ENCODE measurements around the gene GLI1. TPM values are rescaled to one million over a fixed set of nuclear protein-coding genes. Genes with fewer than 3 reads are reported as not detected.
A peak's percentile ranks its signal among the peaks of the same experiment; 100 is the strongest.

Gene GLI1
- total RNA-seq, 1 donor from 2014 or later = 0.93 TPM

DNA sequence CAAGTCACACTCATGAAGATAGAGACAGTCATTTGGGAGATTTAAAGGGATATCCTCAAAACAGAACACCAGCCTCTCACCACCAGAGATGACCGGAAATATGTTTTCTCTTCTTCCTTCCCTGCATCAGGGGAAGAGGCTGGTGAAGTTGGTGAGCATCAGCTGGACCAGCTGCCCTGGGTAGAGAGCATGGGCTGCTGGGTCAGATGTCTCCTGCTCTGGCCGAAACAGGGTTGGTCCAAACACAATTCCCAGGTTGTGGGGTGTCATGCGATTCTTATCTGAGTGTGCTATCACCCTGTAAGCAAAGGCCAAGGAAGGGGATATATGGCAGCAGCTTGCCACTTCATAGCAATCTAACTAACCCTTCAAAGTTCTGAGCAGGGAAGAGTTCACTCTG is 12.8 kb downstream of the GLI1 start:
- H3K4me1 ChIP-seq = peaks cover 20% of the 10 kb centered on the region
- H3K27me3 ChIP-seq (ENCODE audit: low read depth) = peaks cover 100% of the 10 kb centered on the region
- no peak overlapping the region for H3K4me3 ChIP-seq
- H3K36me3 ChIP-seq = no peaks in the 10 kb centered on the region
- H3K27ac ChIP-seq (replicated peaks) = no peak overlapping the region
- intact Hi-C loops (cut with micrococcal nuclease) = no loop called here
- H3K9me3 ChIP-seq (replicated peaks) = no peaks in the 10 kb centered on the region
- TF ChIP-seq CTCF (IDR thresholded peaks at IDR 0.05; ENCODE audit: borderline replicate concordance) = no peak
- DNase-seq = no peak

GRCh38 chr12:57473392-57473791 is 13.8 kb downstream of the GLI1 start:
- Histone ChIP-seq H3K27me3 (ENCODE audit: low read depth) (peaks cover 100% of the 10 kb centered on the region), H3K36me3 (no peaks in the 10 kb centered on the region), H3K4me3 (no peak overlapping the region), H3K4me1 (peaks cover 20% of the 10 kb centered on the region), H3K27ac (replicated peaks) (no peak overlapping the region), H3K9me3 (replicated peaks) (no peaks in the 10 kb centered on the region)
- DNase-seq = no peak
- intact Hi-C loops (cut with micrococcal nuclease) = no loop called here
- TF ChIP-seq CTCF (IDR thresholded peaks at IDR 0.05; ENCODE audit: borderline replicate concordance) = no peak

DNA sequence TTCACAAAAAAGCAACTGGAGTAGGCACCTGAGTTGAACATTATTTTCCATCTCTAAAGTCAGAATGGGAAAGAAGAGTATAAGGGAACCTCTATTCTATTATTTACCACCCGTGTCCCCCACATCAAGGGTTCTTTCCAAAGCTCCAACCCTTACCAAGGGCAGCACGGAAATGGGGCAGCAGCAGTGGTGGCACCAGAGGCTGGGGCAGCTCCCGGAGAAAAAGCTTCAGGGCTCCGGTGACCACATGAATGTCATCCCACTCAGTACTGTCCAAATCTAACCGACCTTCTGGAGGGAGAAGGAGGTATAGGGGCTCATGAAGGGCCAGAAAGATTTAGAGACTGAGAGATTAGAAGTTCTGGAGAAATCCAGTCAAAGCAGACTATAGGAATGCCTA is 14.3 kb downstream of the GLI1 start:
- Histone ChIP-seq H3K27me3 (ENCODE audit: low read depth) (peaks cover 100% of the 10 kb centered on the region), H3K36me3 (no peaks in the 10 kb centered on the region)

DNA sequence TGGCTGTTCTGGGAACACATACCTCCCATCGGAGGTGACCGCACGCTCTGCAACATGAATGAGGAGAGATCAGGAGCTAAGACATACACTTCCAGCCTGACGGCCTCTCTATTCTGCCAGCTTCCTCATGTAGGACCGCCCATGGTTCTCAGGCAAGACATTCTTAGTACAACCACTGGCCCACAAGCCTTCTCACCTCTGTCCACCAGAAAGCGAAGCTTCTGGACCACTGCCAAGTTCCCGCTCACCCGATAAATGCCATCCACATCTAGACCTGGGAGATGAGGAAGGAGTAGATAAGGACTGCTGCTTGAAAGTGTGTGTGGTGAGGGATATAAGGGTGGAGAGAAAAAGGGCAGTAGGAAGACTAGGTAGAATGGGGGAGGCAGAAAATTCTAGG is 14.8 kb downstream of the GLI1 start:
- peaks cover 100% of the 10 kb centered on the region for H3K27me3 ChIP-seq (ENCODE audit: low read depth)
- intact Hi-C loops (cut with micrococcal nuclease) = no loop called here
- no peak for DNase-seq

More for the DNA sequence above, 14.3 kb downstream of the GLI1 start:
- TF ChIP-seq CTCF (IDR thresholded peaks at IDR 0.05; ENCODE audit: borderline replicate concordance) = no peak
- intact Hi-C loops (cut with micrococcal nuclease) = no loop called here
- H3K4me3 ChIP-seq = no peak overlapping the region
- no peak for DNase-seq
- peaks cover 20% of the 10 kb centered on the region for H3K4me1 ChIP-seq
- H3K9me3 ChIP-seq (replicated peaks) = no peaks in the 10 kb centered on the region
- H3K27ac ChIP-seq (replicated peaks) = no peak overlapping the region

GRCh38 chr12:57474862-57475261 is 15.3 kb downstream of the GLI1 start:
- Histone ChIP-seq H3K4me1 (peaks cover 20% of the 10 kb centered on the region), H3K36me3 (no peaks in the 10 kb centered on the region)

More for the DNA sequence above, 14.8 kb downstream of the GLI1 start:
- no peak overlapping the region for H3K27ac ChIP-seq (replicated peaks)
- no peak overlapping the region for H3K4me3 ChIP-seq
- H3K36me3 ChIP-seq = no peaks in the 10 kb centered on the region
- no peaks in the 10 kb centered on the region for H3K9me3 ChIP-seq (replicated peaks)
- peaks cover 20% of the 10 kb centered on the region for H3K4me1 ChIP-seq
- TF ChIP-seq CTCF (IDR thresholded peaks at IDR 0.05; ENCODE audit: borderline replicate concordance) = no peak

More at GRCh38 chr12:57474862-57475261, 15.3 kb downstream of the GLI1 start:
- no peaks in the 10 kb centered on the region for H3K9me3 ChIP-seq (replicated peaks)
- DNase-seq = no peak
- peak overlapping the region; percentile 64 for H3K4me3 ChIP-seq
- no peak overlapping the region for H3K27ac ChIP-seq (replicated peaks)
- intact Hi-C loops (cut with micrococcal nuclease) = no loop called here
- H3K27me3 ChIP-seq (ENCODE audit: low read depth) = peaks cover 100% of the 10 kb centered on the region
- no peak for TF ChIP-seq CTCF (IDR thresholded peaks at IDR 0.05; ENCODE audit: borderline replicate concordance)
